A549 (cell line): ENCODE measurements around the gene CC2D2B. TPM values are rescaled to one million over a fixed set of nuclear protein-coding genes. Genes with fewer than 3 reads are reported as not detected.

Source experiments
- ATAC-seq, 2 experiments: fragments of 200-7000 bp in 1 of 2; fragments of >200 bp in 1 of 2; cut with Nextera tagmentation in 1 of 2; cut with Tn5 transposase in 1 of 2; 3 replicates each; pipeline versions ENCODE4 v1.8.0 to v1.9.1; 2018 to 2020; ENCODE audit warnings: mild to moderate bottlenecking in 1 of 2, moderate library complexity in 1 of 2
- CTCF ChIA-PET: fragments of 300-600 bp; sonication (Branson Sonifier 250); formaldehyde crosslinking; extraction: SDS; loops from one replicate; lab custom pipeline; 2021; ENCODE audit warnings: antibody characterized with exemption, inconsistent platforms; lab: Yijun Ruan, JAX
- POLR2A ChIA-PET: fragments of 350-600 bp; formaldehyde crosslinking; extraction: SDS; loops from one replicate; lab custom pipeline; 2021; ENCODE audit warnings: antibody characterized with exemption, inconsistent platforms; lab: Yijun Ruan, JAX
- DNase-seq, 2 experiments: peaks; one replicate each; pipeline versions ENCODE4 v3.0.0 to v3.0.0-alpha.2; 2011 to 2016; ENCODE audit warnings: low read depth in 1 of 2, low spot score in 1 of 2
- FAIRE-seq: peaks from 2 replicates; lab custom pipeline; 2011; peaks lifted over from hg19 to GRCh38; lab: Jason Lieb, UNC
- H3K27ac ChIP-seq, 2 experiments: fragments of >200 bp; sonication (Bioruptor Twin); formaldehyde crosslinking; 3 replicates each; pipeline ENCODE4 v1.5.1; 2016 to 2017
- H3K4me1 ChIP-seq: fragments of >200 bp; sonication (Bioruptor Twin); formaldehyde crosslinking; 3 replicates; pipeline ENCODE4 v1.6.1; 2016
- H3K4me2 ChIP-seq: fragments of >200 bp; sonication (Bioruptor Twin); formaldehyde crosslinking; 3 replicates; pipeline ENCODE4 v1.6.1; 2016
- H3K4me3 ChIP-seq: fragments of >200 bp; sonication (Bioruptor Twin); formaldehyde crosslinking; 3 replicates; pipeline ENCODE4 v1.5.1; 2016
- H3K9me3 ChIP-seq: fragments of >200 bp; sonication (Bioruptor Twin); formaldehyde crosslinking; 3 replicates; pipeline ENCODE4 v1.6.1; 2016
- BCL3 ChIP-seq: fragments of >200 bp; sonication (Bioruptor Twin); formaldehyde crosslinking; IDR thresholded peaks from 3 replicates; pipeline ENCODE4 v1.6.1; 2016
- CBX8 ChIP-seq: fragments of 200-600 bp; sonication (generic); IDR thresholded peaks from 2 replicates; pipeline ENCODE4 v1.6.1; 2016
- CHD2 ChIP-seq: fragments of 150-350 bp; IDR thresholded peaks from 2 replicates; pipeline ENCODE4 v1.6.1; 2014; ENCODE audit warnings: low read length; ENCODE audit not compliant: partially characterized antibody
- CTCF ChIP-seq: fragments of >200 bp; sonication (Bioruptor Twin); formaldehyde crosslinking; IDR thresholded peaks from 3 replicates; pipeline ENCODE4 v1.5.1; 2016
- EHMT2 ChIP-seq: fragments of 200-600 bp; sonication (generic); IDR thresholded peaks from 2 replicates; pipeline ENCODE4 v1.6.1; 2016; ENCODE audit warnings: antibody characterized with exemption, low read depth, mild to moderate bottlenecking, moderate library complexity
- ESRRA ChIP-seq: fragments of 150-350 bp; IDR thresholded peaks from 2 replicates; pipeline ENCODE4 v1.6.1; 2014; ENCODE audit warnings: mild to moderate bottlenecking, low read length, borderline replicate concordance
- GATA3 ChIP-seq: IDR thresholded peaks from 2 replicates; pipeline ENCODE4 v1.6.1; 2012; ENCODE audit warnings: borderline replicate concordance
- HDAC2 ChIP-seq: fragments of 200-600 bp; sonication (generic); IDR thresholded peaks from 2 replicates; pipeline ENCODE4 v1.6.1; 2016
- HEYL ChIP-seq: fragments of 250-450 bp; sonication (Bioruptor Pico); IDR thresholded peaks from 2 replicates; pipeline ENCODE4 v1.8.0; 2021; ENCODE audit warnings: mild to moderate bottlenecking, moderate library complexity
- HOXA7 ChIP-seq: fragments of 250-450 bp; sonication (Bioruptor Pico); IDR thresholded peaks from 2 replicates; pipeline ENCODE4 v1.5.0; 2020; ENCODE audit warnings: mild to moderate bottlenecking, moderate library complexity
- JUN ChIP-seq, 2 experiments: fragments of >200 bp; sonication (Bioruptor Twin); formaldehyde crosslinking; IDR thresholded peaks; 2 replicates in 1 of 2; 3 replicates in 1 of 2; pipeline ENCODE4 v1.6.1; 2016 to 2017
- JUNB ChIP-seq: fragments of >200 bp; sonication (Bioruptor Twin); formaldehyde crosslinking; IDR thresholded peaks from 2 replicates; pipeline ENCODE4 v1.6.1; 2016
- MAFK ChIP-seq: fragments of 450-650 bp; IDR thresholded peaks from 2 replicates; pipeline ENCODE4 v1.6.1; 2014; ENCODE audit not compliant: partially characterized antibody
- NPAS2 ChIP-seq: fragments of 250-450 bp; sonication (Bioruptor Pico); IDR thresholded peaks from 2 replicates; pipeline ENCODE4 v1.8.0; 2022; ENCODE audit warnings: mild to moderate bottlenecking, moderate library complexity, borderline replicate concordance
- NR3C1 ChIP-seq: fragments of >200 bp; sonication (Bioruptor Twin); formaldehyde crosslinking; IDR thresholded peaks from 3 replicates; pipeline ENCODE4 v1.6.1; 2017
- RARB ChIP-seq: fragments of 250-450 bp; sonication (Bioruptor Pico); IDR thresholded peaks from 2 replicates; pipeline ENCODE4 v1.8.0; 2021; ENCODE audit warnings: mild to moderate bottlenecking, moderate library complexity
- RCOR1 ChIP-seq: fragments of 150-350 bp; IDR thresholded peaks from 2 replicates; pipeline ENCODE4 v1.6.1; 2014; ENCODE audit warnings: antibody characterized with exemption, low read length, low read depth
- RFX5 ChIP-seq: fragments of 450-650 bp; IDR thresholded peaks from 2 replicates; pipeline ENCODE4 v1.7.1; 2014; ENCODE audit warnings: antibody characterized with exemption, mild to moderate bottlenecking, moderate library complexity
- SREBF2 ChIP-seq: fragments of 450-650 bp; IDR thresholded peaks from 2 replicates; pipeline ENCODE4 v1.6.1; 2014; ENCODE audit warnings: mild to moderate bottlenecking, moderate library complexity
- TFCP2L1 ChIP-seq: fragments of 250-450 bp; sonication (Bioruptor Pico); IDR thresholded peaks from 2 replicates; pipeline ENCODE4 v1.5.0; 2021; ENCODE audit warnings: mild to moderate bottlenecking
- TP53 ChIP-seq: fragments of 250-450 bp; sonication (Bioruptor Pico); IDR thresholded peaks from 2 replicates; pipeline ENCODE4 v1.5.0; 2021; ENCODE audit warnings: mild to moderate bottlenecking, moderate library complexity
- ZFP36 ChIP-seq: fragments of 450-650 bp; IDR thresholded peaks from 2 replicates; pipeline ENCODE4 v1.6.1; 2014; ENCODE audit warnings: borderline replicate concordance; ENCODE audit not compliant: partially characterized antibody
- ZNF302 ChIP-seq: fragments of 250-450 bp; sonication (Bioruptor Pico); IDR thresholded peaks from 2 replicates; pipeline ENCODE4 v1.9.0; 2021; ENCODE audit warnings: inconsistent platforms, mild to moderate bottlenecking, moderate library complexity
- WGBS: methylation state at CpG from one replicate; pipeline ENCODE4 v1.1.6; 2017; ENCODE audit errors: missing lambda C conversion rate; 5-methylcytosine and 5-hydroxymethylcytosine counted together
- polyA plus RNA-seq, 4 experiments: library from polyadenylated mRNA; depleted of rRNA in 3 of 4; stranded (reverse); fragments of >200 nt; fragmentation: RNase III in 1 of 4; extraction: RNeasy Plus Mini Kit Qiagen cat#74134 plus additional on column Dnase treatment in 1 of 4; gene quantifications; 2 replicates in 3 of 4; 3 replicates in 1 of 4; pipeline ENCODE4 v1.2.3, GENCODE V29; 2011 to 2017
- TF ChIP-seq, protein P1 (sequence below): IDR thresholded peaks from 2 replicates; pipeline ENCODE4 v1.6.1; 2012

The CC2D2B gene
- polyA plus RNA-seq, 2 of the 4 experiments (the other 2 are of a cell fraction) = 0.13 to 0.15 TPM

DNA sequence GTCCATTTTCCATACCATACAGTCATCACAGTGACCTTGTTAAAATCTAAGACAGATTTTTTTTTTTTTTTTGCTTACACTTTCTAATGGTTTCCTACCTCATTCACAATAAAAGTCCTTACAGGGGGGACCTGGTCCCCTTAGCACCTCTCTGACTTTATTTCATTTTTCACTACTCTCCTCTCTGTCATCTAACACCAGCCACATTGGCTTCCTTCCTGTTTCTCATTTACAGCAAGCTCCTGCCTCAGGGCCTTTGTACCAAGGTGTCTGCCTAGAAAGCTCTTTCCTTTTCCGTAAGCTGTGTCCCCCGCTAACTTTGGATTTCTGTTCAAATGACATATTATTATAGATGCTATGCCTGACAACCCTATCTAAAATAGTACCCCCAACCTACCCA, 27.7 kb downstream of the CC2D2B start:
- Histone ChIP-seq H3K9me3 (peaks cover 7% of the 10 kb centered on the region; the same call in 1 of the 3 replicates), H3K4me2 (no peak overlapping the region), H3K4me3 (no peak overlapping the region), H3K27ac (no peak overlapping the region)
- CTCF ChIA-PET = no interaction called here
- 86% methylated on average over 2 of the region's 2 CpGs for WGBS
- no peak for FAIRE-seq
- no peak for TF ChIP-seq CHD2
- no peak for TF ChIP-seq ZFP36
- no peak for TF ChIP-seq ESRRA
- no peak for TF ChIP-seq HEYL (CRISPR knock-in tag)
- no peak for TF ChIP-seq HOXA7
- TF ChIP-seq GATA3 = no peak
- no peak for TF ChIP-seq JUN (IDR thresholded peaks at IDR 0.05)
- TF ChIP-seq CTCF = no peak
- TF ChIP-seq RFX5 = no peak
- no peak for TF ChIP-seq TP53 (CRISPR knock-in tag)
- TF ChIP-seq, all 56 proteins: peak for 0
- POLR2A ChIA-PET = no interaction called here
- H3K4me1 ChIP-seq = no peaks in the 10 kb centered on the region
- DNase-seq (no peak), ATAC-seq (no peak)

- no peak for TF ChIP-seq ESRRA
- TF ChIP-seq, protein P1, sequence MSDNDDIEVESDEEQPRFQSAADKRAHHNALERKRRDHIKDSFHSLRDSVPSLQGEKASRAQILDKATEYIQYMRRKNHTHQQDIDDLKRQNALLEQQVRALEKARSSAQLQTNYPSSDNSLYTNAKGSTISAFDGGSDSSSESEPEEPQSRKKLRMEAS = no peak
- TF ChIP-seq JUN (IDR thresholded peaks at IDR 0.05) = no peak
- no peak for TF ChIP-seq NPAS2 (CRISPR knock-in tag)
- no peak for TF ChIP-seq EHMT2
- no peak for TF ChIP-seq NR3C1
- no peak for TF ChIP-seq HDAC2
- no peak for TF ChIP-seq MAFK
- TF ChIP-seq TFCP2L1 (CRISPR knock-in tag) = no peak
- no peak for TF ChIP-seq RCOR1
- TF ChIP-seq SREBF2 = no peak
- no peak for TF ChIP-seq RARB
- no peak for TF ChIP-seq BCL3
- no peak for TF ChIP-seq JUNB
- TF ChIP-seq ZNF302 = no peak
- no peak for TF ChIP-seq CBX8
- DNase-seq (no peak), ATAC-seq (no peak), FAIRE-seq (no peak)
- Histone ChIP-seq H3K4me3 (no peak overlapping the region), H3K9me3 (peaks cover 16% of the 10 kb centered on the region; the same call in 1 of the 3 replicates), H3K4me1 (no peaks in the 10 kb centered on the region), H3K4me2 (no peak overlapping the region), H3K27ac (no peak overlapping the region)
- 4% methylated on average over 4 of the region's 4 CpGs for WGBS
- ChIA-PET POLR2A (no interaction called here), CTCF (no interaction called here)
These were observed 33.3 kb downstream of the CC2D2B start for GRCh38 chr10:95941115-95941514.
